H1 (cell line): ENCODE measurements around the gene PTRH1. TPM values are rescaled to one million over a fixed set of nuclear protein-coding genes. Genes with fewer than 3 reads are reported as not detected.

ENCODE experiments used
- EZH2 ChIP-seq: fragments of 200-600 bp; sonication (generic); IDR thresholded peaks from 2 replicates; pipeline ENCODE4 v1.7.1; 2012; ENCODE audit warnings: low read depth, mild to moderate bottlenecking, moderate library complexity, low read length, inconsistent platforms; ENCODE audit not compliant: severe bottlenecking
- GABPA ChIP-seq: IDR thresholded peaks from 2 replicates; pipeline ENCODE4 v1.6.1; 2011; ENCODE audit warnings: mild to moderate bottlenecking, low read length, moderate library complexity, borderline replicate concordance; ENCODE audit not compliant: insufficient read depth
- JUN ChIP-seq: IDR thresholded peaks from 2 replicates; pipeline ENCODE4 v1.6.1; 2011; ENCODE audit warnings: low read depth, mild to moderate bottlenecking, improper control_type of control experiment, low read length
- POLR2A ChIP-seq, 2 experiments: IDR thresholded peaks; 1 replicate in 1 of 2; 2 replicates in 1 of 2; pipeline ENCODE4 v1.6.1; 2011; ENCODE audit warnings: low read depth in 2 of 2, low read length in 2 of 2, mild to moderate bottlenecking in 2 of 2; ENCODE audit errors: control extremely low read depth in 1 of 2
- SRF ChIP-seq: IDR thresholded peaks from 2 replicates; pipeline ENCODE4 v1.6.1; 2011; ENCODE audit warnings: mild to moderate bottlenecking, low read depth, low read length, moderate library complexity
- SUZ12 ChIP-seq: fragments of 200-600 bp; sonication (generic); IDR thresholded peaks from 2 replicates; pipeline ENCODE4 v1.6.1; 2012; ENCODE audit warnings: mild to moderate bottlenecking, inconsistent platforms, low read length, moderate library complexity, mixed read lengths
- polyA plus RNA-seq, 7 experiments: library from polyadenylated mRNA; depleted of rRNA in 3 of 7; stranded (reverse) in 5 of 7; unstranded in 2 of 7; fragments of >200 nt in 5 of 7; fragments of 200-250 nt in 2 of 7; gene quantifications; 1 replicate in 5 of 7; 2 replicates in 1 of 7; 4 replicates in 1 of 7; pipeline versions ENCODE4 v1.2.1 to v1.2.3, GENCODE V29; 2011 to 2013; ENCODE audit warnings: missing spikeins in 2 of 7, mixed read lengths in 2 of 7
- total RNA-seq: library from RNA; stranded (reverse); fragmentation: NEBNext Ultra II Directional; extraction: Animal tissue kit (Norgen Biotek cat#: 25700); gene quantifications from 2 replicates; pipeline ENCODE4 v1.2.1, GENCODE V29; 2021

Gene PTRH1
- total and polyA plus RNA-seq, 2 of the 8 experiments (the other 6 are each of a cell fraction or from before 2014, with no cell fraction given) = 11.1 to 19.8 TPM

- peak; percentile 13; the same call in 1 of the 2 replicates for TF ChIP-seq GABPA
- no peak for TF ChIP-seq SRF
- no peak for TF ChIP-seq SUZ12
- TF ChIP-seq EZH2 = no peak
- TF ChIP-seq JUN = no peak
- peak in 1 of 2 experiments; percentile 45; a peak in 1 of 3 replicates for TF ChIP-seq POLR2A (IDR thresholded peaks at IDR 0.05; ENCODE audit: control extremely low read depth in 1 of 2, low read depth in 2 of 2, low read length in 2 of 2)
Observed at GRCh38 chr9:127715470-127716337, at the start of gene PTRH1, which contains the start of gene TTC16 (continued).
